Keratinocyte (primary cell): ENCODE measurements around the gene ALOX12B. TPM values are rescaled to one million over a fixed set of nuclear protein-coding genes. Genes with fewer than 3 reads are reported as not detected.
A peak's percentile ranks its signal among the peaks of the same experiment; 100 is the strongest.

Source experiments
- DNase-seq: peaks from one replicate; pipeline ENCODE4 v3.0.0-alpha.2; 2011; ENCODE audit warnings: low read depth, missing footprints, low spot score
- FAIRE-seq: peaks from 2 replicates; lab custom pipeline; 2011; peaks lifted over from hg19 to GRCh38; lab: Jason Lieb, UNC
- H2AFZ ChIP-seq: 2 replicates; pipeline ENCODE4 v1.6.0; 2012; ENCODE audit warnings: low read length, control low read depth, inconsistent platforms; ENCODE audit not compliant: control insufficient read depth
- H3K27ac ChIP-seq: 2 replicates; pipeline ENCODE4 v1.5.1; 2011; ENCODE audit warnings: low read length; ENCODE audit not compliant: control insufficient read depth, insufficient read depth
- H3K27me3 ChIP-seq: 3 replicates; pipeline ENCODE4 v1.6.0; 2011; ENCODE audit warnings: low read length; ENCODE audit not compliant: control insufficient read depth, insufficient read depth; ENCODE audit errors: extremely low read depth
- H3K36me3 ChIP-seq, 2 experiments: 2 replicates in 1 of 2; 3 replicates in 1 of 2; pipeline ENCODE4 v1.5.1; 2011; ENCODE audit warnings: low read length in 2 of 2, mild to moderate bottlenecking in 1 of 2; ENCODE audit not compliant: control insufficient read depth in 2 of 2, insufficient read depth in 2 of 2; ENCODE audit errors: extremely low read depth in 1 of 2
- H3K4me1 ChIP-seq: 3 replicates; pipeline ENCODE4 v1.5.1; 2011; ENCODE audit warnings: low read length; ENCODE audit not compliant: control insufficient read depth, insufficient read depth; ENCODE audit errors: extremely low read depth
- H3K4me2 ChIP-seq: 3 replicates; pipeline ENCODE4 v1.6.0; 2011; ENCODE audit warnings: low read depth, low read length; ENCODE audit not compliant: control insufficient read depth, insufficient read depth; ENCODE audit errors: extremely low read depth
- H3K4me3 ChIP-seq, 3 experiments: fragments of 200-600 bp in 1 of 3; sonication (generic) in 1 of 3; 2 replicates in 2 of 3; 3 replicates in 1 of 3; pipeline ENCODE4 v1.5.1; 2011 to 2016; ENCODE audit warnings: low read length in 3 of 3, mild to moderate bottlenecking in 3 of 3, control low read depth in 2 of 3, inconsistent platforms in 1 of 3, low read depth in 1 of 3, mixed read lengths in 1 of 3, mixed run types in 1 of 3, moderate library complexity in 1 of 3; ENCODE audit not compliant: control insufficient read depth in 2 of 3, insufficient read depth in 2 of 3; ENCODE audit errors: extremely low read depth in 1 of 3
- H3K79me2 ChIP-seq: 2 replicates; pipeline ENCODE4 v1.6.0; 2012; ENCODE audit warnings: low read length; ENCODE audit not compliant: control insufficient read depth, insufficient read depth
- H3K9ac ChIP-seq: 3 replicates; pipeline ENCODE4 v1.6.0; 2011; ENCODE audit warnings: low read length; ENCODE audit not compliant: control insufficient read depth, insufficient read depth; ENCODE audit errors: extremely low read depth
- H3K9me1 ChIP-seq: 3 replicates; pipeline ENCODE4 v1.6.0; 2011; ENCODE audit warnings: low read length; ENCODE audit not compliant: control insufficient read depth, insufficient read depth; ENCODE audit errors: extremely low read depth
- H3K9me3 ChIP-seq: 2 replicates; pipeline ENCODE4 v1.5.1; 2012; ENCODE audit warnings: low read depth, low read length; ENCODE audit not compliant: control insufficient read depth
- H4K20me1 ChIP-seq: 3 replicates; pipeline ENCODE4 v1.6.0; 2011; ENCODE audit warnings: low read length; ENCODE audit not compliant: control insufficient read depth, insufficient read depth; ENCODE audit errors: extremely low read depth
- EZH2 ChIP-seq: IDR thresholded peaks from one replicate; pipeline ENCODE4 v1.6.1; 2012; ENCODE audit warnings: inconsistent platforms, mild to moderate bottlenecking, low read length, moderate library complexity
- dilution Hi-C: fragments of 300-500 bp; cut with MboI; formaldehyde crosslinking; loops from one replicate; pipeline ENCODE4 v1.7.0; 2020; ENCODE audit warnings: low sequenced_read_pairs; ENCODE audit not compliant: extremely low pct_ligation_motif_present
- polyA plus RNA-seq, 5 experiments: library from polyadenylated mRNA; depleted of rRNA in 3 of 5; stranded (reverse) in 3 of 5; stranded (forward) in 1 of 5; unstranded in 1 of 5; fragments of >200 nt; gene quantifications; 1 replicate in 1 of 5; 2 replicates in 3 of 5; 3 replicates in 1 of 5; pipeline versions ENCODE4 v1.2.1 to v1.2.3, GENCODE V29; 2011 to 2012; ENCODE audit warnings: missing spikeins in 2 of 5, low read depth in 1 of 5, low replicate concordance in 1 of 5
- TF ChIP-seq, protein P1 (sequence below), 3 experiments: IDR thresholded peaks in 1 of 3; conservative IDR thresholded peaks in 1 of 3; optimal IDR thresholded peaks in 1 of 3; 2 replicates in 2 of 3; 3 replicates in 1 of 3; pipeline versions ENCODE3 to v1.5.1; 2011; ENCODE audit warnings: low read length in 3 of 3, mild to moderate bottlenecking in 3 of 3, moderate library complexity in 2 of 3, control low read depth in 1 of 3, inconsistent platforms in 1 of 3; ENCODE audit not compliant: insufficient read depth in 2 of 3; ENCODE audit errors: extremely low read depth in 1 of 3

The ALOX12B gene
- polyA plus RNA-seq, 1 donor (not counting 4 experiments of a cell fraction or from before 2014, with no cell fraction given) = 0.47 TPM

DNA sequence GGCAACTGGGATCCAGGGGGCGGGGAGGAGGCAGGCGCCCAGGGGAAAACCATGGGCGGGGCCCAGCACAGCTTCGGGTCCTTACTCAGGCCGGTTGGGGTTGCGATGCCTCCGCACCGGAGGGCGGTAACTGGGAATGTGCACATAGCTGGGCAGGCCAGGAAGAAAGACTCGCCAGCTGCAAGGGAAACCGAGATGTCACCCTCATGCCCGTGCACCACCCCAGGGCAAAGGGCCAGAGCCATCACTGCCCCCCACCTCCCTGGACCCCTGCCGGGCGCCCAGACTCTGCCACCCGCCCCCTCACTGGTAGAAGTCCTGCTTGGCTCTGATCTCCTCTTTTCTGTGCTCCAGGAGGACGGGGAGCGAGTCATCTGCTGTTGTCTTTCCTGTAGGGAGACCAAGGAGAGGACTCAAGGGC is 6.7 kb downstream of the ALOX12B start:
- H3K79me2 ChIP-seq = no peaks in the 10 kb centered on the region
- no peaks in the 10 kb centered on the region for H3K9me3 ChIP-seq
- TF ChIP-seq, protein P1, sequence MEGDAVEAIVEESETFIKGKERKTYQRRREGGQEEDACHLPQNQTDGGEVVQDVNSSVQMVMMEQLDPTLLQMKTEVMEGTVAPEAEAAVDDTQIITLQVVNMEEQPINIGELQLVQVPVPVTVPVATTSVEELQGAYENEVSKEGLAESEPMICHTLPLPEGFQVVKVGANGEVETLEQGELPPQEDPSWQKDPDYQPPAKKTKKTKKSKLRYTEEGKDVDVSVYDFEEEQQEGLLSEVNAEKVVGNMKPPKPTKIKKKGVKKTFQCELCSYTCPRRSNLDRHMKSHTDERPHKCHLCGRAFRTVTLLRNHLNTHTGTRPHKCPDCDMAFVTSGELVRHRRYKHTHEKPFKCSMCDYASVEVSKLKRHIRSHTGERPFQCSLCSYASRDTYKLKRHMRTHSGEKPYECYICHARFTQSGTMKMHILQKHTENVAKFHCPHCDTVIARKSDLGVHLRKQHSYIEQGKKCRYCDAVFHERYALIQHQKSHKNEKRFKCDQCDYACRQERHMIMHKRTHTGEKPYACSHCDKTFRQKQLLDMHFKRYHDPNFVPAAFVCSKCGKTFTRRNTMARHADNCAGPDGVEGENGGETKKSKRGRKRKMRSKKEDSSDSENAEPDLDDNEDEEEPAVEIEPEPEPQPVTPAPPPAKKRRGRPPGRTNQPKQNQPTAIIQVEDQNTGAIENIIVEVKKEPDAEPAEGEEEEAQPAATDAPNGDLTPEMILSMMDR (optimal IDR thresholded peaks at IDR 0.05 in 1 of 3, IDR thresholded peaks at IDR 0.05 in 1 of 3, conservative IDR thresholded peaks at IDR 0.05 in 1 of 3; ENCODE audit: extremely low read depth in 1 of 3, insufficient read depth in 2 of 3, low read length in 3 of 3) = no peak
- no peak for TF ChIP-seq EZH2
- H3K9ac ChIP-seq = no peak overlapping the region
- H2AFZ ChIP-seq = no peak overlapping the region
- FAIRE-seq = no peak
- H3K27me3 ChIP-seq = no peaks in the 10 kb centered on the region
- no peak overlapping the region for H3K27ac ChIP-seq
- H3K4me3 ChIP-seq = no peak overlapping the region
- dilution Hi-C loops = no loop called here
- peaks cover 13% of the 10 kb centered on the region for H3K4me1 ChIP-seq
- H4K20me1 ChIP-seq = no peaks in the 10 kb centered on the region
- no peaks in the 10 kb centered on the region for H3K9me1 ChIP-seq
- no peaks in the 10 kb centered on the region for H3K36me3 ChIP-seq
- no peak for DNase-seq
- peak overlapping the region; percentile 55 for H3K4me2 ChIP-seq

DNA sequence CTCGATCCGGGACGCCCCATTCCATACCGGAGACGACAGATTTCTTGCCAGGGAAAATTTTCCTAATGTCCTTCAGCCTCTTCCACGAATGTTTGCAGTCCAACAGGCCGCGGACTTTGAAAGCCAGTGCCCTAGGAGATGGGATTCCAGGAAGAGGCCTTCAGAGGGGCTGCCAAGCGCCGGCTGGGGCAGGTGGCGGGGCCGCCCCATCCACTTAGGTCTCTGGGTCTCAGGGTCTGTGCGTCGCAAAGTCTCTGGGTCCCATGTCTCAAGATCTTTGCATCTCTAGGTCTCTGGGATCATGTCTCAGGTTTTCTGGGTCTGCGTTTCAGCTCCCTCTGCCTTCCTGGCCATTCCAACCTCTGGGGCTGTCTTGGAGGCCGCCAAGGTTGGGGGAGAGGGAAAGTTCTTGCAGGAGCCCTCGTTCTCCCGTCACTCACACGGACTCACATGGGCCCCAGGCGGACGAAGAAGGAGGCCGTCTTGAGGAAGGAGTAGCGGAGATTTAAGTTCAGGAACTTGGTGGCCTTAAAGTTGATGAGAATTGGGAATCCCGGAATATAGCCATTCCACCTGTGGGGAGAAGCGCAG is 7.2 kb downstream of the ALOX12B start:
- Histone ChIP-seq H3K4me2 (peak overlapping the region; percentile 55), H3K27me3 (peaks cover 2% of the 10 kb centered on the region), H3K4me3 (peak overlapping the region in 2 of 3 experiments; percentile 12 to 24), H3K9ac (peak overlapping the region; percentile 20), H3K27ac (no peak overlapping the region), H3K36me3 (no peaks in the 10 kb centered on the region), H4K20me1 (no peaks in the 10 kb centered on the region), H3K9me1 (no peaks in the 10 kb centered on the region), H3K9me3 (no peaks in the 10 kb centered on the region), H3K4me1 (peaks cover 13% of the 10 kb centered on the region), H2AFZ (peak overlapping the region; percentile 35), H3K79me2 (no peaks in the 10 kb centered on the region)
- DNase-seq (no peak), FAIRE-seq (no peak)
- TF ChIP-seq, protein P1 (optimal IDR thresholded peaks at IDR 0.05 in 1 of 3, IDR thresholded peaks at IDR 0.05 in 1 of 3, conservative IDR thresholded peaks at IDR 0.05 in 1 of 3; ENCODE audit: extremely low read depth in 1 of 3, insufficient read depth in 2 of 3, low read length in 3 of 3) = no peak
- TF ChIP-seq EZH2 = no peak
- dilution Hi-C loops = no loop called here
